Common myeloid progenitor, CD34-positive (primary cell): ENCODE results near the gene C9.

Experiments
- CTCF ChIA-PET: fragments of 350-600 bp; sonication (Branson Sonifier 250); formaldehyde crosslinking; loops from one replicate; lab custom pipeline; 2021; ENCODE audit warnings: antibody characterized with exemption; lab: Charles Lee
- POLR2A ChIA-PET: fragments of 350-600 bp; sonication (Branson Sonifier 250); formaldehyde crosslinking; loops from one replicate; lab custom pipeline; 2021; ENCODE audit warnings: antibody characterized with exemption; lab: Charles Lee
- DNase-seq, 3 donors: peaks; one replicate each; pipeline versions ENCODE4 v3.0.0 to v3.0.0-alpha.2; 2013
- H3K27ac ChIP-seq, 2 experiments: 1 replicate in 1 of 2; 2 replicates in 1 of 2; pipeline ENCODE4 v1.7.0; 2013; ENCODE audit warnings: inconsistent platforms in 2 of 2, low read length in 2 of 2, mild to moderate bottlenecking in 2 of 2, low read depth in 1 of 2, moderate library complexity in 1 of 2; ENCODE audit not compliant: severe bottlenecking in 2 of 2, insufficient read depth in 1 of 2, poor library complexity in 1 of 2
- H3K27me3 ChIP-seq, 5 experiments: replicated peaks in 2 of 5; 1 replicate in 3 of 5; 2 replicates in 2 of 5; pipeline versions ENCODE4 v1.6.1 to v1.7.0; 2013; ENCODE audit warnings: low read length in 4 of 5, mild to moderate bottlenecking in 2 of 5, moderate library complexity in 2 of 5, inconsistent platforms in 1 of 5; ENCODE audit not compliant: insufficient read depth in 5 of 5, control insufficient read depth in 4 of 5
- H3K36me3 ChIP-seq, 4 experiments: 1 replicate in 2 of 4; 2 replicates in 2 of 4; pipeline versions ENCODE4 v1.6.1 to v1.7.0; 2013; ENCODE audit warnings: low read length in 3 of 4, control low read depth in 1 of 4, mild to moderate bottlenecking in 1 of 4; ENCODE audit not compliant: control insufficient read depth in 4 of 4, insufficient read depth in 4 of 4
- H3K4me1 ChIP-seq, 4 experiments: 1 replicate in 3 of 4; 2 replicates in 1 of 4; pipeline versions ENCODE4 v1.6.1 to v1.7.1; 2013; ENCODE audit warnings: low read length in 3 of 4, mild to moderate bottlenecking in 3 of 4, control low read depth in 1 of 4, inconsistent platforms in 1 of 4, moderate library complexity in 1 of 4; ENCODE audit not compliant: control insufficient read depth in 4 of 4, insufficient read depth in 4 of 4; ENCODE audit errors: control extremely low read depth in 1 of 4
- H3K4me3 ChIP-seq, 7 experiments: 1 replicate in 4 of 7; 2 replicates in 3 of 7; pipeline versions ENCODE4 v1.5.1 to v1.7.0; 2013; ENCODE audit warnings: mild to moderate bottlenecking in 7 of 7, low read length in 6 of 7, moderate library complexity in 6 of 7, inconsistent platforms in 2 of 7, low read depth in 2 of 7, control low read depth in 1 of 7; ENCODE audit not compliant: insufficient read depth in 4 of 7, control insufficient read depth in 1 of 7; ENCODE audit errors: extremely low read depth in 1 of 7
- H3K9me3 ChIP-seq, 5 experiments: 1 replicate in 4 of 5; 2 replicates in 1 of 5; pipeline versions ENCODE4 v1.6.1 to v1.7.1; 2013; ENCODE audit warnings: low read length in 4 of 5, mild to moderate bottlenecking in 2 of 5, inconsistent platforms in 1 of 5, low read depth in 1 of 5, moderate library complexity in 1 of 5; ENCODE audit not compliant: control insufficient read depth in 4 of 5, insufficient read depth in 2 of 5; ENCODE audit errors: control extremely low read depth in 1 of 5
- WGBS: methylation state at CpG from one replicate; pipeline ENCODE4 v1.1.5; 2013; ENCODE audit not compliant: insufficient coverage; 5-methylcytosine and 5-hydroxymethylcytosine counted together

C9 gene

DNA sequence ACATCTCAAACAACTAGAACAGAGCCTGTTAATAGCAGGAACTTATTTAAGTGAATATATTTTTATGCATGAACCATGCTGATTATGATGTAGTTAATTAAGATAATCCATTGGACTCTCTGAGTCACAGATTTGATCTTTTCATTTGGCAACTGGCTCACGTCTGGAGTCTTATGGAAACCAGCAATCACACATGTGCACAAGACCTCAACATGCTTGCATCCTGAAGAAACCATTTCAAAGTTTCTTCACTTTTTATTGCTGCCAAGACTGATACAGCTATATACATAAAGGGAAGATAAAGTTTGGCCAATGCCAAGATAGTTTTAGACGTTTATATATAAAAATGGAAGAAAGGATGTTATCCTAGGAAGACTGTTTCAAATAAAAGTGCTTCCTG, 13.3 kb upstream of the C9 start:
- DNase-seq, result no peak
- WGBS, result 83% methylated on average over 2 of the region's 2 CpGs
- no peak overlapping the region for H3K27ac ChIP-seq
- H3K36me3 ChIP-seq, result peaks cover 3 to 28% (median 11%) of the 10 kb centered on the region in 4 experiments
- CTCF ChIA-PET, result interaction anchor here (0.7 to 6.6 kb wide), 12 partner anchors 11 to 194 kb away, joined by 3 to 187 read pairs (median 6); partner anchors contain the start of gene DAB2
- no peaks in the 10 kb centered on the region for H3K27me3 ChIP-seq
- H3K4me3 ChIP-seq, result no peak overlapping the region
- no peaks in the 10 kb centered on the region for H3K9me3 ChIP-seq
- no peaks in the 10 kb centered on the region for H3K4me1 ChIP-seq
- POLR2A ChIA-PET, result no interaction called here

DNA sequence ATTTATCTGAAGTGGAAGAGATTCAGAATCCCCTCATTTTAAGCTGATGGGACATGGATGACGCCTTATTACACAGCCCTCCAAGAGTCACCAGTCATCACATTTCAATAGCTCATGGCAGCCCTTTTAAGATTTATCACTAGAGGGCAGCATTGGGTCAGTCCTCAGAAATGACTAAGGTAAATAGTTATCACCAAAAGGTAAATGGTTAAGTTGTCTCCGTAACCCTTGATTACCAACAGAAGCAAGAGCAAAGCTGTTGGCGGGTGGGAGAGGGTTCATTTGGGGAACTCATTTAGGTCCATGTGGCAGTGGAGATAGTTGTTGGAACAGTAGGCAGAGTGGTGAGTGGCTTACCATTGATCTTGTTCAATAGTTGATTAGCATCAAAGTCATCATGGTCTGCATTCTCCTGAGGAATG, 12.0 kb upstream of the C9 start:
- ChIA-PET POLR2A (no interaction called here), CTCF (interaction anchor here (0.5 to 6.6 kb wide), 33 partner anchors 9 to 1401 kb away, joined by 3 to 187 read pairs (median 4); partner anchors contain the start of gene DAB2)
- H3K27me3 ChIP-seq, result no peaks in the 10 kb centered on the region
- H3K36me3 ChIP-seq, result peaks cover 0 to 18% (median 7%) of the 10 kb centered on the region in 4 experiments
- peak; percentile 62 to 81 (median 73) for DNase-seq
- H3K4me3 ChIP-seq, result no peak overlapping the region
- no peaks in the 10 kb centered on the region for H3K4me1 ChIP-seq
- no peak overlapping the region for H3K27ac ChIP-seq
- H3K9me3 ChIP-seq, result no peaks in the 10 kb centered on the region
- WGBS, result 83% methylated on average over 2 of the region's 3 CpGs

DNA sequence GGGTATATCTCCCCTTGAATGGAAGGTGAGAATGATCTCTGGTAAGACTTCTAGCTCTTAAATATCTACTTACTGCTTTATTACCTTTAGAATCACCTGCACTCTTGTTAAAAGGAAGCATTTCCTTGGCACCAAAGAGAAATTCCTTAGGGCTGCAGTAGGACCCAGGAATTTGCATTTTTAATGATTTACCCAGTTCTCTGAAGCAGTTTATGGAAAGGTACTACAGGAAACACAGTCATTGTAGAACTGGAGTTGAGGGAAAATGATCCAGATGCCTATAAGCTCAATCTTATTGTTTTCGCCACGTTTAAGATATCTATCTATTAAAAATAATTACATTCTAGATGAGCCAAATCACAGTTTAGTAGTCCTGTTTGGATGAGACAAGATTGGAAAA, 9.5 kb upstream of the C9 start:
- POLR2A ChIA-PET, result no interaction called here
- no peak for DNase-seq
- Histone ChIP-seq H3K9me3 (no peaks in the 10 kb centered on the region), H3K36me3 (peaks cover 0 to 11% (median 4%) of the 10 kb centered on the region in 4 experiments), H3K4me3 (no peak overlapping the region), H3K27me3 (no peaks in the 10 kb centered on the region), H3K4me1 (no peaks in the 10 kb centered on the region), H3K27ac (no peak overlapping the region)
- WGBS, result no CpG with 5 or more reads among the region's 2 CpGs
- CTCF ChIA-PET, result interaction anchor here (1.0 to 1.9 kb wide), 7 partner anchors 13 to 204 kb away, joined by 3 to 5 read pairs (median 4); no protein-coding TSS in a partner anchor

DNA sequence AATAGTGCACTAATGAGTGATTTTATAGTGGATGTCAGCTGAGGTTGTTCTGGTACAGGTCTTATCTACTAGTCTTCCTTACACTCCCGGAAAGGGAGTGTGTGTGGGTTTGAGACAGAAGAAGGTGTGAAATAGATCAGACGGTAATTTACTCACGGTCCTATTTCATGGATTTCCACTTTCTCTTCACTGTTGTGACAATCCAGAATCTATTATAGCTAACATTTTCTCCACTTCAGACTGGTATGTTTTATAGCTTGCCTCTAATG, 7.0 kb upstream of the C9 start:
- peak in 1 of 3 donors; percentile 8 for DNase-seq
- Histone ChIP-seq H3K36me3 (peaks cover 0 to 3% (median 1%) of the 10 kb centered on the region in 4 experiments), H3K27ac (no peak overlapping the region), H3K27me3 (no peaks in the 10 kb centered on the region), H3K4me1 (no peaks in the 10 kb centered on the region), H3K4me3 (no peak overlapping the region), H3K9me3 (no peaks in the 10 kb centered on the region)
- ChIA-PET CTCF (interaction anchor here (0.8 to 3.4 kb wide), 5 partner anchors 12 to 200 kb away, joined by 3 to 24 read pairs (median 4); no protein-coding TSS in a partner anchor), POLR2A (no interaction called here)
- WGBS, result no CpG with 5 or more reads among the region's 3 CpGs

DNA sequence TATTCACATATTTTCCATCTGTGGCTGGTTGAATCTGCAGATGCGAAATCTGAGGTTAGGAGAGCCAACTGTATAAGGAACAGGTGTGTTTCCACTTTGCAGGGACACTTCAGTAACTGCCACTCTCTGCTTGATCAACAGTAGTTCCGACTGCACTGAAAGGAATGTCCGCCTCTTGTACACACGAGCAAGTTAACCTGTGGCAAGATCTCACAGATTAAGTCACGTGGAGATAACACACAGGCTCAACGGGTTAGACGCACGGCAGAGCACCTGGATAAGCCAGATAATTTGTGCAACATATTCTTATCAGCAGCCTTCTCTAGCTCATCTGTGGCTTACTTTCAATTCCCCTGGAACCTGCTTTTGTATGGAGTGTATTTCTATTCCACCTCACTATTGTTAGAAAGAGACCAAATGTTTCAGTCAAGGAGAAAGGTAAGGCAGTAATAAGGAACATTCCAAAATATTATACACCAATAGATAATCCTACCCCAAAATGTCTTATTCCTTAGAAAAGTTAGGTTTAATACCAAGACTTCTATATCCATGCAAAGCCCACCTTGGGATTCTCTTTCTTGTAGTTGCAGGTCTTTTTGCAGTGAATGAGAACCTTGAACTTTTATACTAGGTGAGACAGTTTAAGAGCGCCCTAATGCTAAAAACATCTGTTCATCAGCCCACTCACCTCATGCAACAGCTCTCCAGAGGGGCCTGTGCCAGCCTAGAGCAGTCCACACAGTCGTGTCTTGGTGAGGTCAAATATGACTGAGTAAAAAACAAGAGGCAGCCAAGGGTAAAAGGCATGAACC, 6.5 kb upstream of the C9 start:
- Histone ChIP-seq H3K4me1 (no peaks in the 10 kb centered on the region), H3K4me3 (no peak overlapping the region), H3K36me3 (peaks cover 0 to 3% (median 1%) of the 10 kb centered on the region in 4 experiments), H3K9me3 (no peaks in the 10 kb centered on the region), H3K27ac (no peak overlapping the region), H3K27me3 (no peaks in the 10 kb centered on the region)
- no peak for DNase-seq
- CTCF ChIA-PET, result interaction anchor here (0.8 to 3.4 kb wide), 5 partner anchors 12 to 200 kb away, joined by 3 to 24 read pairs (median 4); no protein-coding TSS in a partner anchor
- WGBS, result 90% methylated on average over 8 of the region's 10 CpGs
- POLR2A ChIA-PET, result no interaction called here

DNA sequence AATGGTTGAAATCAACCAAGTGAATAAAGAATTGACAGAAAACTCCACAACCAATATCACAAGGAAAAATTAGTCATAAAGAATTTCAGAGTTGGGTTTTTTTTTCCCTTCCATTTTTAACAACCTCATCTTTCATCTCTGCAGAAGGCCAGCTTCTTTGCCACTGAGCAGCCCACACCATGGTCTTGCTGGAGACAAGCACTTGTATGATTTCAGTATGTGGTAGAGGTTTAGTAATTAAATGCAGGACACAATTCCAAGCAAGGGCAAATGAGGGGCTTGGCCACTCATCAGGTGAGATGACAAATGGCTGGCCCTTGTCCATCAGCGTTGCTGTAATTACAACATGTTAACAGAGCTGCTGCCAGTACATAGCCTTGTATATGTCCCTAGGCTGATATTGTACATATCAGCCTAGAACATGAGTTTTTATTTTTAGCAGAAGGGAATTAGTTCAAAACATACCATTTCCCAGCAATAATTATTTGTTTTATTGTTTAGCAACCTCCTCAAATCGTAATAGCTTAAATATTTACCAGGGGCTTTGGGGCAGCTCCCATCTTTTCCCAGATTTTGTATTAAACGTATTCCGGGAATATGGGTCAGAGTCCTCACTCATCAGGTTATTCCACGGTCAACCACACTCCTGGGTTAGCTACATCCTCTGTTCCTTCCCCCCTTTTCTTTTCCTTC, 5.0 kb upstream of the C9 start:
- H3K27ac ChIP-seq, result no peak overlapping the region
- no peaks in the 10 kb centered on the region for H3K27me3 ChIP-seq
- peaks cover 0 to 2% (median 0%) of the 10 kb centered on the region in 4 experiments for H3K36me3 ChIP-seq
- WGBS, result 98% methylated on average over 5 of the region's 5 CpGs
- no peaks in the 10 kb centered on the region for H3K9me3 ChIP-seq
- ChIA-PET CTCF (interaction anchor here (0.7 to 3.4 kb wide), 4 partner anchors 152 to 1741 kb away, joined by 3 to 24 read pairs (median 3); no protein-coding TSS in a partner anchor), POLR2A (no interaction called here)
- H3K4me1 ChIP-seq, result no peaks in the 10 kb centered on the region
- H3K4me3 ChIP-seq, result no peak overlapping the region
- DNase-seq, result no peak
